ENCODE data around the gene NT5M. TPM values are rescaled to one million over a fixed set of nuclear protein-coding genes. Genes with fewer than 3 reads are reported as not detected.

NT5M gene
- total and polyA plus RNA-seq, 2 donors (not counting 1 experiment from before 2014, with no cell fraction given): 0.37 to 1.2 TPM

DNA sequence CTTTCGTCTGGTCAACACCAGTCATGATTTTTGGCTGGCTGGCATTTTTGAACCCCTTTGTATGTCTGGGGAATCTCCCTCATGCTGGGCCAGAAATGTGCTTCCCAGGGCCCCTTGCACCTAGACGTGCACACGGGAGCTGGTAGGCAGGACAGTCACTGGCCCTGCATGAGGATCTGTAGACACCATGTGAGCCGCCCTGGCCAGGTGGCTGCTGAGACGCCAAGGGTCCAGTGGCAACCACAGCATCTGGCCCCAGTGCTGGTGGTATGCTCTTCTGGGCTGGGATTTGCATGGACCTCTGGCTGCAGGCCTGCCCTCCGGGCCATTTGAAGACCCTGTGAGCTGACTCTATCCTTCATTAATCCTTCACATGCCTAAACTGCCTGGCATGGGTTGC, 67.5 kb downstream of the NT5M start:
- no peak overlapping the region for H3K27ac ChIP-seq (ENCODE audit: insufficient read depth, low read length)
- peaks cover 9% of the 10 kb centered on the region for H3K27me3 ChIP-seq (ENCODE audit: control insufficient read depth, insufficient read depth, low read length)
- no peaks in the 10 kb centered on the region for H4K20me1 ChIP-seq (ENCODE audit: control insufficient read depth, extremely low read depth, insufficient read depth, low read length)
- TF ChIP-seq EZH2 (IDR thresholded peaks at IDR 0.05; ENCODE audit: low read length, missing control alignments): no peak
- TF ChIP-seq, protein P1, sequence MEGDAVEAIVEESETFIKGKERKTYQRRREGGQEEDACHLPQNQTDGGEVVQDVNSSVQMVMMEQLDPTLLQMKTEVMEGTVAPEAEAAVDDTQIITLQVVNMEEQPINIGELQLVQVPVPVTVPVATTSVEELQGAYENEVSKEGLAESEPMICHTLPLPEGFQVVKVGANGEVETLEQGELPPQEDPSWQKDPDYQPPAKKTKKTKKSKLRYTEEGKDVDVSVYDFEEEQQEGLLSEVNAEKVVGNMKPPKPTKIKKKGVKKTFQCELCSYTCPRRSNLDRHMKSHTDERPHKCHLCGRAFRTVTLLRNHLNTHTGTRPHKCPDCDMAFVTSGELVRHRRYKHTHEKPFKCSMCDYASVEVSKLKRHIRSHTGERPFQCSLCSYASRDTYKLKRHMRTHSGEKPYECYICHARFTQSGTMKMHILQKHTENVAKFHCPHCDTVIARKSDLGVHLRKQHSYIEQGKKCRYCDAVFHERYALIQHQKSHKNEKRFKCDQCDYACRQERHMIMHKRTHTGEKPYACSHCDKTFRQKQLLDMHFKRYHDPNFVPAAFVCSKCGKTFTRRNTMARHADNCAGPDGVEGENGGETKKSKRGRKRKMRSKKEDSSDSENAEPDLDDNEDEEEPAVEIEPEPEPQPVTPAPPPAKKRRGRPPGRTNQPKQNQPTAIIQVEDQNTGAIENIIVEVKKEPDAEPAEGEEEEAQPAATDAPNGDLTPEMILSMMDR (conservative IDR thresholded peaks at IDR 0.05 in 1 of 2, IDR thresholded peaks at IDR 0.05 in 1 of 2; ENCODE audit: low read depth in 1 of 2, low read length in 2 of 2): no peak
- no peak overlapping the region for H3K9ac ChIP-seq (ENCODE audit: insufficient read depth, low read length)
- no peak overlapping the region for H3K4me3 ChIP-seq (replicated peaks in 1 of 4; ENCODE audit: control extremely low read depth in 1 of 4, insufficient read depth in 1 of 4, low read depth in 3 of 4, low read length in 4 of 4)
- no peaks in the 10 kb centered on the region for H3K4me1 ChIP-seq (ENCODE audit: control insufficient read depth, extremely low read depth, insufficient read depth, low read length)
- H3K4me2 ChIP-seq (ENCODE audit: extremely low read depth, insufficient read depth, low read length): no peak overlapping the region
- H3K36me3 ChIP-seq (ENCODE audit: control insufficient read depth, insufficient read depth, low read length): no peaks in the 10 kb centered on the region
- H3K79me2 ChIP-seq (ENCODE audit: control insufficient read depth, insufficient read depth, low read length): no peaks in the 10 kb centered on the region
- H2AFZ ChIP-seq (ENCODE audit: low read length): no peak overlapping the region
- no peaks in the 10 kb centered on the region for H3K9me3 ChIP-seq (ENCODE audit: control insufficient read depth, insufficient read depth, low read depth, low read length)
- DNase-seq (ENCODE audit: low read depth in 2 of 2): no peak

DNA sequence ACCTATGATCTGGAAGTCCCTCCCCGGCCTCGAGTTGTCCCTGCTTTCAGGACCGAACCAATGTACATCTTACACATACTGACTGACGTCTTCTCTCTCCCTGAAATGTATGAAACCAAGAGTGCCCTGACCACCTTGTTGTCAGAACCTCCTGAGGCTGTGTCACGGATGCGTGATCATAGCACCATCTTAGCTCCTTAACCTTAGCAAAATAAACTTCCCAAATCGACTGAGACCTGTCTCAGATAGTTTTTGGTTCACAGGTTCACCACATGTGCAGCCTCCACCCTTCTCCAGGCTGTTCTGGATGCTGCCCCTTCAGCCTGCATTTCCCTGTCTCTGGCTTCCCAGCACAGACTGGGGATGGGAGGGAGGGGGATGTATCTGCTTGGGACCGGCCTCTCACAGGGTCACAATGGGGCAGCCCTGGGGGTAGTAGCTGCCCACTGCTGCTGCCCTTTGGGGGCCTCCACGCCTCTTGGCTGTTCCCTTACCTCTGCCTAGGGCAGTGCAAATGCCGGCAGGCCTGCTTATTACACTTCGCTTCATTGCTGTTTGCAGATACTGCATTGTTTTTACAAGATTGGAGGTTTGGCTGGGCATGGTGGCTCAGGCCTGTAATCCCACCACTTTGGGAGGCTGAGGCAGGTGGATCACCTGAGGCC, 69.8 kb downstream of the NT5M start:
- Histone ChIP-seq H4K20me1 (ENCODE audit: control insufficient read depth, extremely low read depth, insufficient read depth, low read length) (no peaks in the 10 kb centered on the region), H3K9ac (ENCODE audit: insufficient read depth, low read length) (no peak overlapping the region), H3K27me3 (ENCODE audit: control insufficient read depth, insufficient read depth, low read length) (peaks cover 9% of the 10 kb centered on the region), H3K4me2 (ENCODE audit: extremely low read depth, insufficient read depth, low read length) (no peak overlapping the region), H3K4me1 (ENCODE audit: control insufficient read depth, extremely low read depth, insufficient read depth, low read length) (no peaks in the 10 kb centered on the region), H2AFZ (ENCODE audit: low read length) (no peak overlapping the region), H3K4me3 (replicated peaks in 1 of 4; ENCODE audit: control extremely low read depth in 1 of 4, insufficient read depth in 1 of 4, low read depth in 3 of 4, low read length in 4 of 4) (no peak overlapping the region), H3K36me3 (ENCODE audit: control insufficient read depth, insufficient read depth, low read length) (no peaks in the 10 kb centered on the region), H3K9me3 (ENCODE audit: control insufficient read depth, insufficient read depth, low read depth, low read length) (no peaks in the 10 kb centered on the region), H3K27ac (ENCODE audit: insufficient read depth, low read length) (no peak overlapping the region), H3K79me2 (ENCODE audit: control insufficient read depth, insufficient read depth, low read length) (no peaks in the 10 kb centered on the region)
- TF ChIP-seq, protein P1 (conservative IDR thresholded peaks at IDR 0.05 in 1 of 2, IDR thresholded peaks at IDR 0.05 in 1 of 2; ENCODE audit: low read depth in 1 of 2, low read length in 2 of 2): no peak
- TF ChIP-seq EZH2 (IDR thresholded peaks at IDR 0.05; ENCODE audit: low read length, missing control alignments): no peak
- no peak for DNase-seq (ENCODE audit: low read depth in 2 of 2)

DNA sequence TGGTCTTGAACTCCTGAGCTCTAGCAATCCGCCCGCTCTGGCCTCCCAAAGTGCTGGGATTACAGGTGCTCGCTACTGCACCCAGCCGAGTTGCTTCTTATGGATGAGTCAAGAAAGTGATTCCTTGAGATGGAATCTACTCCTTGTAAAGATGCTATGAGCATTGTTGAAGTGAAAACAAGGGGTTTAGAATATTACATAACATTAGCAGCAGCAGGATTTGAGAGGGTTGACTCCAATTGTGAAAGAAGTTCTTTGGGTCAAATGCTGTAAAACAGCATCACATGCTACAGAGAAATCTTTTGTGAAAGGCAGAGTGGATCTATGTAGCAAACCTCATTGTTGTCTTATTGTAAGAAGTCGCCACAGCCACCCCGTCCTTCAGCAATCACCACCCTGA, 72.7 kb downstream of the NT5M start:
- no peak overlapping the region for H3K4me2 ChIP-seq (ENCODE audit: extremely low read depth, insufficient read depth, low read length)
- H3K9ac ChIP-seq (ENCODE audit: insufficient read depth, low read length): no peak overlapping the region
- no peak overlapping the region for H3K4me3 ChIP-seq (replicated peaks in 1 of 4; ENCODE audit: control extremely low read depth in 1 of 4, insufficient read depth in 1 of 4, low read depth in 3 of 4, low read length in 4 of 4)
- no peak overlapping the region for H3K27ac ChIP-seq (ENCODE audit: insufficient read depth, low read length)
- no peak for TF ChIP-seq EZH2 (IDR thresholded peaks at IDR 0.05; ENCODE audit: low read length, missing control alignments)
- TF ChIP-seq, protein P1 (conservative IDR thresholded peaks at IDR 0.05 in 1 of 2, IDR thresholded peaks at IDR 0.05 in 1 of 2; ENCODE audit: low read depth in 1 of 2, low read length in 2 of 2): no peak
- no peaks in the 10 kb centered on the region for H4K20me1 ChIP-seq (ENCODE audit: control insufficient read depth, extremely low read depth, insufficient read depth, low read length)
- H2AFZ ChIP-seq (ENCODE audit: low read length): no peak overlapping the region
- DNase-seq (ENCODE audit: low read depth in 2 of 2): no peak
- H3K36me3 ChIP-seq (ENCODE audit: control insufficient read depth, insufficient read depth, low read length): no peaks in the 10 kb centered on the region
- H3K27me3 ChIP-seq (ENCODE audit: control insufficient read depth, insufficient read depth, low read length): peaks cover 10% of the 10 kb centered on the region
- H3K9me3 ChIP-seq (ENCODE audit: control insufficient read depth, insufficient read depth, low read depth, low read length): no peaks in the 10 kb centered on the region
- H3K79me2 ChIP-seq (ENCODE audit: control insufficient read depth, insufficient read depth, low read length): no peaks in the 10 kb centered on the region
- H3K4me1 ChIP-seq (ENCODE audit: control insufficient read depth, extremely low read depth, insufficient read depth, low read length): no peaks in the 10 kb centered on the region
